Activated B cell treated with CpG ODN at 0.5 μM for 24 hours (primary cell): ENCODE measurements around the gene ETNPPL. TPM values are rescaled to one million over a fixed set of nuclear protein-coding genes. Genes with fewer than 3 reads are reported as not detected.

Experiments
- ATAC-seq: fragments of 200-7000 bp; cut with Tn5 transposase; one replicate; pipeline ENCODE4 v1.10.0; 2021; ENCODE audit warnings: low read depth, mild to moderate bottlenecking, moderate library complexity
- CTCF ChIA-PET: fragments of 350-600 bp; sonication (Branson Sonifier 250); formaldehyde crosslinking; loops from one replicate; lab custom pipeline; 2021; ENCODE audit warnings: antibody characterized with exemption; lab: Charles Lee
- POLR2A ChIA-PET: fragments of 350-600 bp; sonication (Branson Sonifier 250); formaldehyde crosslinking; loops from one replicate; lab custom pipeline; 2021; ENCODE audit warnings: antibody characterized with exemption; lab: Charles Lee
- DNase-seq: peaks from one replicate; pipeline ENCODE4 v3.0.0; 2022
- H3K27ac Mint-ChIP-seq: one replicate; pipeline ENCODE4 v1.8.0; 2020; ENCODE audit warnings: mixed read lengths
- H3K27me3 Mint-ChIP-seq: one replicate; pipeline ENCODE4 v1.8.0; 2021; ENCODE audit warnings: mixed read lengths
- H3K36me3 Mint-ChIP-seq: one replicate; pipeline ENCODE4 v1.8.0; 2021; ENCODE audit warnings: low read depth, mixed read lengths
- H3K4me1 Mint-ChIP-seq: one replicate; pipeline ENCODE4 v1.8.0; 2021; ENCODE audit warnings: mixed read lengths
- H3K4me3 Mint-ChIP-seq: one replicate; pipeline ENCODE4 v1.8.0; 2020; ENCODE audit warnings: mild to moderate bottlenecking, mixed read lengths
- H3K9me3 Mint-ChIP-seq: one replicate; pipeline ENCODE4 v1.8.0; 2020; ENCODE audit warnings: mixed read lengths
- CTCF ChIP-seq: fragments of 200-600 bp; IDR thresholded peaks from one replicate; pipeline ENCODE4 v1.8.0; 2022; ENCODE audit warnings: antibody characterized with exemption, mild to moderate bottlenecking
- intact Hi-C: fragments of 100-400 bp; cut with micrococcal nuclease; formaldehyde crosslinking; loops from one replicate; pipeline ENCODE4 v1.15.1; 2024
- total RNA-seq: library from RNA; stranded (reverse); gene quantifications from 2 replicates; pipeline ENCODE4 v1.2.3, GENCODE V29; 2022

The ETNPPL gene
- total RNA-seq, 1 donor from 2014 or later = not detected

GRCh38 chr4:108731006-108731405, 31.8 kb downstream of the ETNPPL start:
- TF ChIP-seq CTCF = no peak
- ChIA-PET POLR2A (no interaction called here), CTCF (no interaction called here)
- intact Hi-C loops = no loop called here
- ATAC-seq (no peak), DNase-seq (no peak)
- H3K9me3 Mint-ChIP-seq = peaks cover 8% of the 10 kb centered on the region
- H3K36me3 Mint-ChIP-seq = no peaks in the 10 kb centered on the region
- peaks cover 11% of the 10 kb centered on the region for H3K27me3 Mint-ChIP-seq
- no peak overlapping the region for H3K27ac Mint-ChIP-seq
- H3K4me3 Mint-ChIP-seq = no peak overlapping the region
- no peaks in the 10 kb centered on the region for H3K4me1 Mint-ChIP-seq

GRCh38 chr4:108730579-108730978, 32.3 kb downstream of the ETNPPL start:
- Mint-ChIP-seq H3K36me3 (no peaks in the 10 kb centered on the region), H3K27me3 (peaks cover 11% of the 10 kb centered on the region), H3K9me3 (peaks cover 8% of the 10 kb centered on the region), H3K4me1 (no peaks in the 10 kb centered on the region), H3K27ac (no peak overlapping the region), H3K4me3 (no peak overlapping the region)
- ATAC-seq (no peak), DNase-seq (no peak)
- POLR2A ChIA-PET = no interaction called here
- CTCF ChIA-PET = no interaction called here
- no peak for TF ChIP-seq CTCF
- intact Hi-C loops = no loop called here

- Mint-ChIP-seq H3K27me3 (peaks cover 11% of the 10 kb centered on the region), H3K4me1 (no peaks in the 10 kb centered on the region), H3K27ac (no peak overlapping the region), H3K4me3 (no peak overlapping the region), H3K36me3 (no peaks in the 10 kb centered on the region), H3K9me3 (peaks cover 8% of the 10 kb centered on the region)
- no peak for ATAC-seq
- intact Hi-C loops = no loop called here
- ChIA-PET POLR2A (no interaction called here), CTCF (no interaction called here)
- no peak for TF ChIP-seq CTCF
- DNase-seq = no peak
Observed at GRCh38 chr4:108729731-108730130, 33.1 kb downstream of the ETNPPL start.

GRCh38 chr4:108725457-108725856, 37.4 kb downstream of the ETNPPL start:
- POLR2A ChIA-PET = no interaction called here
- Mint-ChIP-seq H3K4me1 (no peaks in the 10 kb centered on the region), H3K9me3 (peaks cover 11% of the 10 kb centered on the region)

GRCh38 chr4:108717386-108717785, 45.5 kb downstream of the ETNPPL start:
- no peak overlapping the region for H3K27ac Mint-ChIP-seq
- TF ChIP-seq CTCF = no peak
- no peak for DNase-seq

More at GRCh38 chr4:108725457-108725856, 37.4 kb downstream of the ETNPPL start:
- ATAC-seq (no peak), DNase-seq (no peak)
- intact Hi-C loops = no loop called here
- CTCF ChIA-PET = no interaction called here
- H3K36me3 Mint-ChIP-seq = no peaks in the 10 kb centered on the region
- H3K27ac Mint-ChIP-seq = no peak overlapping the region
- peaks cover 3% of the 10 kb centered on the region for H3K27me3 Mint-ChIP-seq
- no peak overlapping the region for H3K4me3 Mint-ChIP-seq
- TF ChIP-seq CTCF = no peak

More at GRCh38 chr4:108717386-108717785, 45.5 kb downstream of the ETNPPL start:
- ChIA-PET POLR2A (no interaction called here), CTCF (no interaction called here)
- Mint-ChIP-seq H3K36me3 (no peaks in the 10 kb centered on the region), H3K4me3 (no peak overlapping the region), H3K27me3 (peaks cover 8% of the 10 kb centered on the region), H3K4me1 (no peaks in the 10 kb centered on the region), H3K9me3 (no peaks in the 10 kb centered on the region)
- no peak for ATAC-seq
- intact Hi-C loops = no loop called here
